Testis (tissue), 3 donors: ENCODE data around the gene EXOC3. TPM values are rescaled to one million over a fixed set of nuclear protein-coding genes. Genes with fewer than 3 reads are reported as not detected.

Source experiments
- DNase-seq: peaks from one replicate; pipeline ENCODE4 v3.0.0-alpha.2; 2019
- H3K27ac ChIP-seq, 2 donors: fragments of 200-600 bp; sonication (generic); one replicate each; pipeline ENCODE4 v1.5.1; 2019
- H3K27me3 ChIP-seq: fragments of 200-600 bp; sonication (generic); one replicate; pipeline ENCODE4 v1.5.1; 2019
- H3K36me3 ChIP-seq: fragments of 200-600 bp; sonication (generic); one replicate; pipeline ENCODE4 v1.5.1; 2017; ENCODE audit warnings: low read depth; ENCODE audit errors: missing control alignments
- H3K4me1 ChIP-seq: fragments of 200-600 bp; sonication (generic); one replicate; pipeline ENCODE4 v1.5.1; 2019
- H3K4me3 ChIP-seq, 2 donors: fragments of 200-600 bp; sonication (generic); one replicate each; pipeline ENCODE4 v1.5.1; 2017 to 2019
- H3K9me3 ChIP-seq: fragments of 200-600 bp; sonication (generic); one replicate; pipeline ENCODE4 v1.5.1; 2017
- POLR2A ChIP-seq: fragments of 450-650 bp; IDR thresholded peaks from one replicate; pipeline ENCODE4 v1.6.1; 2017; ENCODE audit warnings: antibody characterized with exemption, mild to moderate bottlenecking, moderate library complexity
- whole genome bisulfite sequencing, 2 donors: methylation state at CpG; one replicate each; pipeline ENCODE4 v1.1.5; 2018; 5-methylcytosine and 5-hydroxymethylcytosine counted together
- intact Hi-C: fragments of 100-400 bp; cut with DNase I; formaldehyde crosslinking; loops from one replicate; pipeline ENCODE4 v1.15.1; 2023; ENCODE audit warnings: low total_unique reads
- polyA plus RNA-seq: library from polyadenylated mRNA; stranded (reverse); fragments of 350-450 nt; fragmentation: Illumina TruSeq; extraction: RNeasy Lipid Tissue Mini Kit (QIAGEN cat#74804); gene quantifications from one replicate; pipeline ENCODE4 v1.2.3, GENCODE V29; 2014; ENCODE audit warnings: low read depth, low replicate concordance; ENCODE audit not compliant: insufficient read depth
- total RNA-seq, 2 donors: library from RNA; depleted of rRNA; stranded (reverse); fragments of >200 nt; gene quantifications; one replicate each; pipeline ENCODE4 v1.2.3, GENCODE V29; 2016
- TF ChIP-seq, protein P1 (sequence below), 3 experiments: fragments of 450-650 bp in 2 of 3; fragments of 200-600 bp in 1 of 3; sonication (generic) in 1 of 3; IDR thresholded peaks; one replicate each; pipeline ENCODE4 v1.5.1; 2016 to 2019; ENCODE audit warnings: antibody characterized with exemption in 3 of 3, mild to moderate bottlenecking in 2 of 3, moderate library complexity in 1 of 3

The EXOC3 gene
- total and polyA plus RNA-seq, 3 donors from 2014 or later: 111 to 122 (median 120) TPM

GRCh38 chr5:423626-424261 lies 19.2 kb upstream of the EXOC3 start:
- 82 to 92% methylated on average over 24 of the region's 24 CpGs for whole genome bisulfite sequencing, 2 donors
- intact Hi-C loops: no loop called here
- no peak for DNase-seq
- H3K4me1 ChIP-seq: no peaks in the 10 kb centered on the region
- H3K27me3 ChIP-seq: no peaks in the 10 kb centered on the region
- H3K9me3 ChIP-seq: no peaks in the 10 kb centered on the region
- no peak overlapping the region for H3K4me3 ChIP-seq
- no peaks in the 10 kb centered on the region for H3K36me3 ChIP-seq
- no peak overlapping the region for H3K27ac ChIP-seq
- TF ChIP-seq, protein P1, sequence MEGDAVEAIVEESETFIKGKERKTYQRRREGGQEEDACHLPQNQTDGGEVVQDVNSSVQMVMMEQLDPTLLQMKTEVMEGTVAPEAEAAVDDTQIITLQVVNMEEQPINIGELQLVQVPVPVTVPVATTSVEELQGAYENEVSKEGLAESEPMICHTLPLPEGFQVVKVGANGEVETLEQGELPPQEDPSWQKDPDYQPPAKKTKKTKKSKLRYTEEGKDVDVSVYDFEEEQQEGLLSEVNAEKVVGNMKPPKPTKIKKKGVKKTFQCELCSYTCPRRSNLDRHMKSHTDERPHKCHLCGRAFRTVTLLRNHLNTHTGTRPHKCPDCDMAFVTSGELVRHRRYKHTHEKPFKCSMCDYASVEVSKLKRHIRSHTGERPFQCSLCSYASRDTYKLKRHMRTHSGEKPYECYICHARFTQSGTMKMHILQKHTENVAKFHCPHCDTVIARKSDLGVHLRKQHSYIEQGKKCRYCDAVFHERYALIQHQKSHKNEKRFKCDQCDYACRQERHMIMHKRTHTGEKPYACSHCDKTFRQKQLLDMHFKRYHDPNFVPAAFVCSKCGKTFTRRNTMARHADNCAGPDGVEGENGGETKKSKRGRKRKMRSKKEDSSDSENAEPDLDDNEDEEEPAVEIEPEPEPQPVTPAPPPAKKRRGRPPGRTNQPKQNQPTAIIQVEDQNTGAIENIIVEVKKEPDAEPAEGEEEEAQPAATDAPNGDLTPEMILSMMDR (IDR thresholded peaks at IDR 0.05): no peak
- TF ChIP-seq POLR2A: no peak

DNA sequence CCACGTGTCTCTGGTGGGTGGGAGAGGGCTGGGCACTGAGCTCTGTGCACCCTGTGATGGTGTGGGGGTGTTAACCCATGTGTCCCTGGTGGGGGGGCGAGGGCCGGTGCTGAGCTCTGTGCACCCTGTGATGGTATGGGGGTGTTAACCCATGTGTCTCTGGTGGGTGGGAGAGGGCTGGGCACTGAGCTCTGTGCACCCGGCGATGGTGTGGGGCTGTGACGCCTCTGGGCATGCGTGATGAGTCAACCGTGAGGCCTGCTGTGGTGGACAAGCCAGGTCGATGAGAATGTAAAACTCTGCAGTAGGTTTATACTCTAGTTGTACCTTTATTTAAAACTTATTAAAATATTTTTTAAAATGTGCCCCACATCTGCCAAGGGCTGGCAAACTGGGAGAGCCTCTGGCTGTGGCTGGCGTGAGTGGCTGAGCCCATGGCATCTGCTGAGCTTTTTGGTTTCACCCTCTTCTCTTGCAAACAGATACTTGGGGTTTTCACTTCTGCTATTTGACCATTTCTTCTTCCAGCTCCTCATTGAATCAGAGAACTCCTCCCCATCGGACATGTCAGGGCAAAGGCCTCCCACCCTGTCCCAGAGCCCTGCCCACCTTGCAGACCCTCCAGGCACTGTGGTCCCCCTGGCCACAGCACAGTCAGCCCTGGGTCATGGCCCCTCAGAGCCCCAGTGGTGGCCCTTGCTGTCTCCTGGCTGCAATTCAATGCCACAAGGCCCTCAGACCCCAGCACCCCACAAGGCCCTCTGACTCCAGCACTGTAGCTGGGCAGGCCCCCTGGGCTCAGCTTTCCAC lies 18.5 kb upstream of the EXOC3 start:
- DNase-seq: no peak
- no peaks in the 10 kb centered on the region for H3K36me3 ChIP-seq
- no peaks in the 10 kb centered on the region for H3K4me1 ChIP-seq
- H3K9me3 ChIP-seq: no peaks in the 10 kb centered on the region
- H3K27me3 ChIP-seq: no peaks in the 10 kb centered on the region
- H3K4me3 ChIP-seq: no peak overlapping the region
- H3K27ac ChIP-seq: no peak overlapping the region
- 70 to 79% methylated on average over 11 of the region's 11 CpGs for WGBS, 2 donors
- TF ChIP-seq, protein P1 (IDR thresholded peaks at IDR 0.05): no peak
- TF ChIP-seq POLR2A: no peak
- intact Hi-C loops: no loop called here

DNA sequence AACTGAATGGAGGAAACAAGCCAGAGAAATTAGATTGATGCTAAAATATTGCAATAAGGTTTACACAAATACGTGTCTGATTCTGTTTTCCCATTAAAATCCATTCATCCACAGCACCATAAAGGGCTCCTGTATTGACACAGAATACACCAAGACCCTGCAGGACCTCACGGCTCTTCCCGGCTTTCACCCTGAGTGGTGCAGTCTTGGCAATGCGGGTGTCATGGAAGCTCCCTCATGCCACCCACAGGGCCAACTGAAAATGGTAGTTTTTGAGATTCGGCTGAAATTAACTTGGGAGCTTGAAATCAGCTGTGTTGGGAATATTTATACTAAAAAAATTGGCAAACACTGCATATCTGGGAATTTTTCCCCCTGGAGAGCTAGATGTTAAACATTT lies 17.3 kb upstream of the EXOC3 start:
- H3K27me3 ChIP-seq: no peaks in the 10 kb centered on the region
- no peak overlapping the region for H3K4me3 ChIP-seq
- H3K9me3 ChIP-seq: no peaks in the 10 kb centered on the region
- no peaks in the 10 kb centered on the region for H3K36me3 ChIP-seq
- H3K4me1 ChIP-seq: no peaks in the 10 kb centered on the region
- no peak for TF ChIP-seq POLR2A
- TF ChIP-seq, protein P1 (IDR thresholded peaks at IDR 0.05): no peak
- no peak for DNase-seq
- no peak overlapping the region for H3K27ac ChIP-seq
- intact Hi-C loops: no loop called here
- WGBS, 2 donors: 71 to 80% methylated on average over 5 of the region's 5 CpGs

DNA sequence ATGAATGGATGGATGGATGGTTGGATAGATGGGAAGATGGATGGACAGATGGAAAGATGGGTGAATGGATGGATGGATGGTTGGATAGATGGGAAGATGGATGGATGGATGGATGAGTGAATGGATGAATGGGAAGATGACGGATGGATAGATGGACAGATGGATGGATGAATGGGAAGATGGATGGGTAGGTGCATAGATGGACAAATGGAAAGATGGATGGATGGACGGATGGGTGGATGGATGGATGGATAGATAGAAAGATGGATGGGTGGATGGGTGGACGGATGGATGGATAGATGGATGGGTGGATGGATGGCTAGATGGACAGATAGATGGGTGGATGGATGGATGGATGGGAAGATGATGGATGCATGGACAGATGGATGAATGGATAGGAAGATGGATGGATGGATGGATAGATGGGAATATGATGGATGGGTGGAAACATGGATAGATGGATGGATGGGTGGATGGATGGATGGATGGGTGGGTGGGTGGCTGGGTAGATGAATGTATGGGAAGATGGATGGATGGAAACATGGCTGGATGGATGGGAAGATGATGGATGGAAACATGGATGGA lies 16.5 kb upstream of the EXOC3 start:
- intact Hi-C loops: no loop called here
- Histone ChIP-seq H3K4me3 (no peak overlapping the region), H3K27me3 (no peaks in the 10 kb centered on the region), H3K9me3 (no peaks in the 10 kb centered on the region), H3K27ac (no peak overlapping the region), H3K36me3 (no peaks in the 10 kb centered on the region), H3K4me1 (no peaks in the 10 kb centered on the region)
- 63 to 71% methylated on average over 3 of the region's 3 CpGs for WGBS, 2 donors
- no peak for DNase-seq
- TF ChIP-seq, protein P1 (IDR thresholded peaks at IDR 0.05): no peak
- TF ChIP-seq POLR2A: no peak
